HUES6 (cell line): Measurements from ENCODE around the gene NCKAP5.
A peak's percentile ranks its signal among the peaks of the same experiment; 100 is the strongest.

Experiments used
- H3K27ac ChIP-seq: 2 replicates; pipeline ENCODE4 v1.7.0; 2013; ENCODE audit warnings: low read depth, mild to moderate bottlenecking, low read length, inconsistent platforms
- H3K27me3 ChIP-seq: 2 replicates; pipeline ENCODE4 v1.6.1; 2013; ENCODE audit warnings: low read length; ENCODE audit not compliant: control insufficient read depth, insufficient read depth
- H3K36me3 ChIP-seq: 2 replicates; pipeline ENCODE4 v1.6.1; 2013; ENCODE audit warnings: low read length; ENCODE audit not compliant: control insufficient read depth, insufficient read depth
- H3K4me1 ChIP-seq: 2 replicates; pipeline ENCODE4 v1.6.1; 2013; ENCODE audit warnings: low read length; ENCODE audit not compliant: control insufficient read depth, insufficient read depth
- H3K4me3 ChIP-seq: 2 replicates; pipeline ENCODE4 v1.5.1; 2013; ENCODE audit warnings: low read depth, low read length
- H3K9ac ChIP-seq: one replicate; pipeline ENCODE4 v1.6.1; 2013; ENCODE audit warnings: mild to moderate bottlenecking, low read length
- H3K9me3 ChIP-seq: 2 replicates; pipeline ENCODE4 v1.6.1; 2013; ENCODE audit warnings: low read depth, low read length; ENCODE audit not compliant: control insufficient read depth, insufficient read depth

NCKAP5 gene

DNA sequence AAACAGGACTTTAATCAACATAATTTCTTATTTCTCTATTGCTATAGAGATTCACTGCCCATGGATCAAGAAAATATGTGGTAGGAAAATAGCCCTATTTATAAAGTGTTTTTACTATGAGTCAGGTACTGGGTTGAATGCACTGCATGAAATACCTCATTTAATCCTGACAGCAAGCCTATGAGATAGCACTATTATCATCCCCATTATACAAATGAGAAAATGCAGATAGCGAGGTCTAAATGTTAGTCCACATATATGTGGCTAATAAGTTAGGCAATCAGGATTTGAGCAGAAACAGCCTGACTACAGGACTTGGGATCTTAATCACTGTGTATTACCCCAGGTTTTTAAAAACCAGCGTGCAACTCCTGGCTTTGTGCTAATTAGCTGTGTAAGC is 889.8 kb downstream of the NCKAP5 start:
- peaks cover 5% of the 10 kb centered on the region; the same call in 1 of the 2 replicates for H3K27me3 ChIP-seq
- H3K27ac ChIP-seq = no peak overlapping the region
- no peaks in the 10 kb centered on the region for H3K9me3 ChIP-seq
- H3K9ac ChIP-seq = no peak overlapping the region
- H3K4me3 ChIP-seq = no peak overlapping the region
- no peaks in the 10 kb centered on the region for H3K4me1 ChIP-seq
- no peaks in the 10 kb centered on the region for H3K36me3 ChIP-seq

DNA sequence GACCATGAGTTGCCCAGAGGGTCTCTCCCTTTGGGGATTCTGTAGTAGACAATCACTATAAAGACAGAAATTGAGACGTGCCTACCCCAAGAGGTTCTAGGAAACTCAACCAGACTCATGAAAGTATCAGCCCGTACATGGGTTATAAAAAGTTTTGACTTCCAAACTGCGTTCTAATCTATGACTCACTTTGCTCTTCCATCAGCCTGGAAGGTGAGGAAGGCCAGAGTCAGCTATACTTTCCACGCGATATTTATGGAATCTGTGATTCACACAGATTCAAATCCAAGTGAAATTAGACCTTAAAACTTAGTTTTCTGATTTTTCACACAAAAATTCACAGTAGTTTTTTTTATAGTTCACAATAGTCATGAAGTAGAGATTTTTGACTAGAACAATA is 890.6 kb downstream of the NCKAP5 start:
- Histone ChIP-seq H3K4me3 (no peak overlapping the region), H3K9me3 (no peaks in the 10 kb centered on the region), H3K4me1 (no peaks in the 10 kb centered on the region), H3K36me3 (no peaks in the 10 kb centered on the region), H3K9ac (no peak overlapping the region), H3K27me3 (peaks cover 8% of the 10 kb centered on the region), H3K27ac (no peak overlapping the region)

DNA sequence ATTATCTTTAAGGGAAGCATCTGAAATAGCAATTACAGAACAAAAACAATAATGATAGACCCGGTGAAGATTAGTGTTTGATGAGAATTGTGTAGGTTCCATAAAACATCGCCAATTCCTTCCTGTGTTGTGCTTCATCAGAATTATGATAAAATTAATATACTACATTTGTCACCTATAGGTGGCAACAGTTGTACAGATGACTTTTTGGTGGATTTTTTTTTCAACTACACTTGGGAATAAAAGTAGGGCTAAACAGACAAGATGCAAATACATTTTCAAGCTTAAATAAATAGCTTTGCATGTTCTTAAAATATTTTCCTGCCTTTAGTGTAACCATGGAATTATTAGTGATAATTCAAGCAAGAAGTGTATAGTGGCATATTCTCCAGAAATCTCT is 891.3 kb downstream of the NCKAP5 start:
- no peak overlapping the region for H3K27ac ChIP-seq
- no peak overlapping the region for H3K4me3 ChIP-seq
- no peaks in the 10 kb centered on the region for H3K9me3 ChIP-seq
- H3K9ac ChIP-seq = no peak overlapping the region
- peaks cover 15% of the 10 kb centered on the region for H3K27me3 ChIP-seq
- H3K36me3 ChIP-seq = no peaks in the 10 kb centered on the region
- H3K4me1 ChIP-seq = no peaks in the 10 kb centered on the region

DNA sequence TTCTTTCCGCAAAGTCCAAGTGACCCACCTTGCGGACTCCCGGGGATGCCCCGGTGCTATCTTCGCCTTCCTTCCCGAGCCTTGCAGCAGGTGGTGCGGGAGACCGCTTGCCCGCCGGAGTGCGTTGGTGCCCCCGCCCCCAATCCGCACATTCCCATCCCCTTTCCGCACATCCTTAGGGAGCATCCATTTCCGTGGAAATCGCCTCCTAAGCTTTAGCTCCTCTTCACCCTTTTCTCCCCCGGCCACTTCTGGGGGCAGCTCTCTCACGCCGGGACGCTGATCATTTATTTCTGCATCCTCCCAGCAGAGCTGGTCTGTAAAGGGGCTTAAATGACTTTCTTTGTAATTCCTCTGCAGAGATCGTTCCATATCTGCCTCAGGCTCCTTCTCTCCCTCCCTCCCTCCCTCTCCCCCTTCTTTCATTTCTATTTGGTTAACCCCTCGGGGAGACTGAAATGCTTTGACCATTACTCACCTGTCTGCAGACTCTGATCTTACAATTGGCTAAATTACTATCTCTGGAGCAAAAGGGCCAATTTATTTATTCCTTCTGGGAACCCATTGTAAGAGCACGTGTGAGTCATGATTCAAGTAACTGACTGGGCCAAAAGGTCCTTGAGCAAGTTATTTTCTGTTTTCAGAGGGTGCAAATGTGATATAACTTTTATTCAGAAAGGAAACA is 897.0 kb downstream of the NCKAP5 start:
- H3K9ac ChIP-seq = peak overlapping the region; percentile 64
- peak overlapping the region; percentile 55 for H3K4me3 ChIP-seq
- H3K9me3 ChIP-seq = no peaks in the 10 kb centered on the region
- H3K4me1 ChIP-seq = peaks cover 9% of the 10 kb centered on the region; the same call in 1 of the 2 replicates
- peak overlapping the region; percentile 39; the same call in 1 of the 2 replicates for H3K27ac ChIP-seq
- no peaks in the 10 kb centered on the region for H3K36me3 ChIP-seq
- peaks cover 66% of the 10 kb centered on the region for H3K27me3 ChIP-seq

DNA sequence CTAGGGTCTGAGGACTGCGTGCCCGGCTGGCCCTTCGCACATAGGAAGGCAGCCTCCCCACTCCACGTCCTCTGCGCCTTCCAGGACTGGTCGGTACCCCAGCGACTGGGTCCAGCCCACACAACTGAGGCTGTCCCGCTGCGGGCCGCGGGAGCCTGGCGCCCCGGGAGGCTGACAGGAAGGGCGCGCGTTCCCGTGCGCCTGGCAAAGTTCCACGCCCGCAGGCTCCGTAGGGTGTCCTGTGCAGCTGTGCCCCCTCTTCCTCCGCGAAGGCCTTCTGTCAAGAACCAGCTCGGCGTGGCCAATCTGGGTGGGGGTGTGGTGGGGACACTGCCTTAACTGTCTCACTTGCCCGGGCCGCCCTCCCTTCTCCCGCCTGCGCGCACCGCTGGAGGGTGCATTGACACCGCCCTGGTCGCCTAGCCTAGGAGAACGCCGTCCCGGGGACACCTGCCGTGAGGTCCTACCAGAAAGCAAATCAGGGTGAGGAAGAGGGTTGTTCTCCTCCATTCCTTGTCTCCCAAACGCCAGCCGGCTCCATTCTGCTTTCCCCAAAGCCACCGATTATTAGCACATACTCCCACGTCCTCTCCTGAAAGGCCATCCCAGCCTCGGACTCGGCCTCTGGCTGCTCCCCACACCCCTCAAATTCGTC is 897.6 kb downstream of the NCKAP5 start:
- H3K27me3 ChIP-seq = peaks cover 66% of the 10 kb centered on the region
- H3K9ac ChIP-seq = peak overlapping the region; percentile 64
- peaks cover 9% of the 10 kb centered on the region; the same call in 1 of the 2 replicates for H3K4me1 ChIP-seq
- H3K36me3 ChIP-seq = no peaks in the 10 kb centered on the region
- peak overlapping the region; percentile 55 for H3K4me3 ChIP-seq
- no peak overlapping the region for H3K27ac ChIP-seq
- H3K9me3 ChIP-seq = no peaks in the 10 kb centered on the region

DNA sequence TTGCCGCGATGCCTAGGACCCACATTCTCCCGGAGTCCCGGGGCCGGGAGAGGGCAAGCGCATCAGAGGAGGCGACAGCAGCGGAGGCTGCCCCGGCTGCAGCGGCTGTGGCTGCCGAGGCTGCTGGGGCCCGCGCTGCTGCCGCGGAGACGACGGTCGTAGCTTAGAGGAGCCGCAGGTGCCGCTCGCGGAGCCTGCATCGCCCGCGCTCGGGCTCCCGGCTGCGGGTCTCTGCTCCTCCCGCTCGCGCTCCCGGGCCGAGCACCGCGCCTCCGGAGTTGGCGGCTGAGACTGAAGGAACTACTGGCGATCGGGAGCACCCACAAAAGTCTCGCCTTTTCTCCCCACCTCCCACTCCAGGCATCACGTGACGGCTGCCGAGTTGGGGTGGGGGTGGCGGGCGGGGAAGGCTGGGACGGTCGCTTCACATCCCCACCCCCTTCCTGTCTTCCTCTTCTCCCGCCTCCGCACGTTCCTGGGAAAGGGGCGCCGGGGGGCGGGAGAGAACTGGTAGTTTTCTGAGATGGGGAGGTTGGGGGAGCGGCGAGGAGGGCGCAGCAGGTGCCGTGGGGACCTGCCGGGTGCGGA is 898.3 kb downstream of the NCKAP5 start, which contains the start of gene LYPD1:
LYPD1 (minus strand) TSS at position 298 of the 588 bp plus-strand sequence; CDS start at position 25, 273 bp downstream.
- H3K9me3 ChIP-seq = no peaks in the 10 kb centered on the region
- H3K4me1 ChIP-seq = peaks cover 9% of the 10 kb centered on the region; the same call in 1 of the 2 replicates
- H3K4me3 ChIP-seq = peak within 1 kb of the TSS; percentile 55
- peaks cover 66% of the 10 kb centered on the region for H3K27me3 ChIP-seq
- H3K27ac ChIP-seq = no peak within 1 kb of the TSS
- H3K36me3 ChIP-seq = no peaks in the 10 kb centered on the region
- H3K9ac ChIP-seq = peak within 1 kb of the TSS; percentile 64

DNA sequence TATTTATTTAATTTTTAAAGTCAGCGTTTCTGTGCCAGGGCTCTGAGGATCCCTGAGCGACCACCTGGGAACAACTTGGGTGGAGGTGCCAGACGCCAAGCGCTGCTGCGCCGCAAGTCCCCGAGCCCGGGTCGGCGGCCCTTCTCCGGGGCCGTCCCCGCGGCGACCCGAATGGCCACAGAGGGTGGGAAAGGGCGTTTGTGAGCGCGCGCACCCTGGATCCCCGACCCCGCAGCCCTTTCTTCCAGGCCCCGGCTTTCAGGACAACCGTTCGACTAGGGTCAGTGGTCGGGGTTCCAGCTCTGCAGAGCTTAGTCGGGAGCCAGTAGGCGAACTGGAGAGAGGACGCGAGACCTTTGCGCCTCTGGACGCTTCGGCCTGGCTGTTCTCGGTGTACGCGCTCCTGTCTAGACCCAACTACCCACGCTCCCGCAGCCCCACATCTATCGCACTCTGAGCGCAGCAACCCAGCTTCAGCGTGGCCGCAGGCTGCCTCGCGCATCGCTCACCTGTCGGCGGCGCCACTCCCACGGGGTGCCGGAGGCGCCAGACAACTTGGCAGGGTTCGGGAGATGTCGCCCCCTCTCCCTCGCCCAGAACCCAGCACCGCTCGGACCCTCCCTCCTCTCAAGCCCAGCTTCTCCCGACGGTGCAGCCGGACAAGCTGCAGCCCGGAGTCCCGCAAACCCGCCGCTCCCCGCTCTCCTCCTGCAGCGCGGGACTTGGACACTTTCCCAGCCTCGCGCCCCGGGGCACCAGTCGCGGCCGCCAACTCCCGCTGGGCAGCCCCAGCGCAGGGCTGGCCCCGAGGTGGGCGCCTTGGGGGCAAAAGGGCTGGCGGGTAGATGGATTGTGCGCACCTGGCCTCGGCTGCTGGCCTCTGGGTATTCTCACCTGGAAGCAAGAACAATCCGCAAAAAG is 899.0 kb downstream of the NCKAP5 start:
- H3K4me1 ChIP-seq = peaks cover 9% of the 10 kb centered on the region; the same call in 1 of the 2 replicates
- no peaks in the 10 kb centered on the region for H3K36me3 ChIP-seq
- no peaks in the 10 kb centered on the region for H3K9me3 ChIP-seq
- H3K4me3 ChIP-seq = peak overlapping the region; percentile 55
- H3K9ac ChIP-seq = peak overlapping the region; percentile 24
- no peak overlapping the region for H3K27ac ChIP-seq
- H3K27me3 ChIP-seq = peaks cover 64% of the 10 kb centered on the region

DNA sequence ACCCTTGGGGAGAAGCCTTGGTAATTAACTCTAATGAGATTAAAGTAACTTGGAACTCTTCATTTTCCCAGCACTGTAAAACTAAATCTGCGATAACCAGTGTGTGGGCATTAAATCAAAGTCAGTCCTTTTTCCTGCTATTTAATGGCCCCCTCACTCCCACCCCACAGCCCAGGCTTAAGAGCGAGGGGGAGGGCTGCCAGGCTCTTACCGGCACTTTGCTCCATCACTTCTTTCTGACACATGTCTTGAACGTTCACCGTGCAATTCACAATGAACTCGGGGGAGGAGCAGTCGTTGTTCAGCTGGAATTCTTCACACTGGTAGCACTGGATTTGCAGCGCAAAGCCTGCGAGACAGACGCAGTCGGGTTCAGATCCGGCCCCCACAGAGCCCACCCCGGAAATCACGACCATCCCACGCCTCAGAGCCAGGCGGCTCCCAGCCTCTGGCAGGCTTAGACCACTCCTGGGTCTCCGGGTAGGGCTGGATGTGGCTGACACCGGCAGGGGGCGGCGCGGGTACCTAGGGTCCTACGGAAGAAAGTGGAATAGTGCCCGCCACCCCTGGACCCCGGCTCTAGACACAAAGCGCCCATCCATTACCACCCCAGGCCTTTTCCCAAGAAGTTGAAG is 900.0 kb downstream of the NCKAP5 start:
- H3K9me3 ChIP-seq = no peaks in the 10 kb centered on the region
- no peak overlapping the region for H3K27ac ChIP-seq
- H3K4me3 ChIP-seq = peak overlapping the region; percentile 55
- no peak overlapping the region for H3K9ac ChIP-seq
- peaks cover 9% of the 10 kb centered on the region; the same call in 1 of the 2 replicates for H3K4me1 ChIP-seq
- no peaks in the 10 kb centered on the region for H3K36me3 ChIP-seq
- peaks cover 61% of the 10 kb centered on the region for H3K27me3 ChIP-seq

DNA sequence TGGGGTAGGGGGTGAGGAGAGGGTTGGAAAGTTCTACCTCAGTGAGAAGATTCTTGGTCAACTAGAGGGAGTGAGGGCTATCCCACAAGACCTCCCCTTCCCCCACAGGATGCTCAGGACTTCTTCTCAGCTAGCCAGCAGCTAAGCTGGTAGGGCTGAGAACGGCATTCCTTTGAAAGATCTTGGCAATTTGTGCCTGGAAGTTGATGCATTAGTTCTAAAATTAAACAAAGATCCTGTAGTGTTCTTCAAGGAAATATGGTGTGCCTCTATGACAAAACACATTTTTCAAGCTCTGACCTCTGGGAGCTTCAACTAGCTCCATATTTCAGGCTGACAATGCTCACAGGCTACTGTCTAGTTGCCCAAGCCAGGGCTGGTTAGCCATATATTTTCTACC is 900.6 kb downstream of the NCKAP5 start:
- no peak overlapping the region for H3K9ac ChIP-seq
- H3K27me3 ChIP-seq = peaks cover 59% of the 10 kb centered on the region
- H3K36me3 ChIP-seq = no peaks in the 10 kb centered on the region
- no peak overlapping the region for H3K4me3 ChIP-seq
- no peaks in the 10 kb centered on the region for H3K9me3 ChIP-seq
- H3K27ac ChIP-seq = no peak overlapping the region
- peaks cover 9% of the 10 kb centered on the region; the same call in 1 of the 2 replicates for H3K4me1 ChIP-seq
